Effector CD8-positive, alpha-beta T cell (primary cell): Measurements from ENCODE around the gene REC8.

ENCODE experiments used
- DNase-seq: peaks from one replicate; lab custom pipeline; 2025; lab: John Stamatoyannopoulos, UW
- total RNA-seq, 4 experiments: gene quantifications; one replicate each; lab custom pipeline; 2026; lab: John Stamatoyannopoulos, UW

REC8 gene
- total RNA-seq = 16.9 to 31.3 (median 29.4) reads per million in 4 experiments

GRCh38 chr14:24171422-24172260 lies at the start of gene REC8:
REC8 (plus strand) TSS chr14:24172080; CDS start chr14:24172553, 473 bp downstream.
- peak; percentile 77 for DNase-seq

DNA sequence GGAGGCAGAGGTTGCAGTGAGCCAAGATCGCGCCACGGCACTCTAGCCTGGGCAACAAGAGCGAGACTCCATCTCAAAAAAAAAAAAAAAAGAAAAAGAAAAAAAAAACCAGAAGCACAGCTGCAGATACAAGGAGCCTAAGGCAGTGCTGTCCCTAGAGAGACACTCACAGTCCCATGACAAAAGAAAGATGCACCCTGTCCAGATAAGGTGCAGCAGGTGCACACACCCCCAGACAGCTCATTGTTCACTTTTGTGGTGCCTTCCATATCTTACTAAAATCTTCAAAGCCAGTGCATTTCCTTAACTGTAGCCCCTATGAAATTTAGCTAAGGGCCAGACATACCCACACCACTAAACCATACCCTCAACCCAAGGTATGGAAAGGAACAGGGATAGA lies 49.5 kb upstream of the REC8 start:
- no peak for DNase-seq

- DNase-seq = no peak
Observed at GRCh38 chr14:24122898-24123297, 49.0 kb upstream of the REC8 start.

DNA sequence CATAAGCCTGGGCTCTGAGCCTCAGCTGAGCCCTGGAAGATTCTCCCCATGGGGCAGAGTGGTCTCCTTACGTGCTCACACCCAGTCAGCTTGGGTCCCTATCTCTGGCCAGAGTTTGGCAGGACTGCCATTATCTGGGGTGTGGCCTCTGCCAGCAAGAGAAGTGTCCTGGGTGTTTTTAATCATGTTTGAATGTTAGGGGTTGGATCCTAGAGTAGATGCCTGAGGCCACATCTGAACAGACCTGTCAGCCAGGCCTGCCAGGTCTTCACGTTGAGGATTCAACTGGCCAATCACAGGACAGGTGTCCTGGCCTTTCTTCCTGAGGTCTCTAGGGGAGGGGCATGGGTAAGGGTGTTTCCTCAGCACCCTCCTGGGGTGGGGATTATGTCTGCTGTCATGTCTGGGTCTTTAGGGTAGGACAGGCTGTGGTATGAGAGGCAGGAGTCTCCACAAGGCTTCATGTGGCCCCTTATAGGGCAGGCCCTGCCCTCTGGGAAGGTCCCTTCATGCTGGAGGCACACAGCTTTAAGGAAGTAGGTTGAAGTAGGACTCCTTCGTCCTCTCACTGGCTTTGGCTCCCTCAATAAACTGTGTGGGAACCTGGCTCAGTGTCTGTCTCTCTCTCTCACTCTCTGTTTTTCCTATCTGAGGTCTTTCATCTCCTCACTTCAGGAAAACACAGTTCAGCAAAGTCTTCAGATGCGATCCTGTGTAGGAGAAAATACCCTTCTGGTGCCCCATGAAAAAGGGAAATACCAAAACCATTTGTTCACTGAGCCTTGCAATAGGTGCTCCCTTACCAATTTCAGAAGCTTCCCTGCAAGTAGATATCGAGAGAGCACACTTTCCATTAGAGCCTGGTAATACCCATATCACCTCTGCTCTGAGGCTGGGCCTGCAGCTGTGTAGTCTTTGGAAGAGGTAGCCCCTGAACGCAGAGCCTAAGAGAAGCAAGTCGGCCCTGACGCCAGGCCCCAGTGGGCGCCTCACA lies 48.2 kb upstream of the REC8 start:
- DNase-seq = no peak

DNA sequence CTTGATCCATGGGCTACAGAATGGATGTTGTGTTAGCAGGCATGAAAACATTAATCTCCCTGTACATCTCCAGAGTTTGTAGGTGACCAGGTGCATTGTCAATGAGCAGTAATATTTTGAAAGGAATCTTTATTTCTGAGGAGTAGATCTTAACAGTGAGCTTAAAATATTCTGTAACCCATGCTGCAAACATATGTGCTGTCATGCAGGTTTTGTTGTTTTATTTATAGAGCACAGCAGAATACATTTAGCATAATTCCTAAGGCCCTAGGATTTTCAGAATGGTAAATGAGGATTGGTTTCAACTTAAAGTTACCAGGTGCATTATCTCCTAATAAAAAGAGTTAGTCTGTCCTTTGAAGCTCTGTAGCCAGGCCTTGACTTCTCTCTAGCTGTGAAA lies 44.9 kb upstream of the REC8 start:
- no peak for DNase-seq

GRCh38 chr14:24127673-24128072 lies 44.2 kb upstream of the REC8 start:
- no peak for DNase-seq

DNA sequence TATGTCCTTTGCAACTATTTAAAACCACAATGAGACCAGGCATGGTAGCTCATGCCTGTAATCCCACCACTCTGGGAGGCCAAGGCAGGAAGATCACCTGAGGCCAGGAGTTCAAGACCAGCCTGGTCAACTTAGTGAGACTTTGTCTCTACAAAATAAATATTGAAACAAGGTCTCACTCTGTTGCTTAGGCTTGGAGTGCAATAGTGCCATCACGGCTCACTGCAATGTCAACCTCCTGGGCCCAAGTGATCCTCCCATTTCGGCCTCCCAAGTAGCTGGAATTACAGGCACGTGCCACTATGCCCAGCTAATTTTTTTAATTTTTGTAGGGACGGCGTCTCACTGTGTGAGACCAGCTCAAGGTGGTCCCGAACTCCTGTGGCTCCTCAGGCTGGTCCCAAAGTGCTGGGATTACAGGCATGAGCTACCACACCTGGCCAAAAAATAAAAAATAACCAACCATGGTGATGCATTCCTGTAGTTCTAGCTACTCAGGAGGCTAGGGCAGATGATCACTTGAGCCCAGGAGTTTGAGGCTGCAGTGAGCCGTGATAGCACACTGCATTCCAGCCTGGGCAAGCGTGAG lies 42.4 kb upstream of the REC8 start:
- DNase-seq = no peak

GRCh38 chr14:24130380-24130716 lies 41.5 kb upstream of the REC8 start, which contains the start of gene FITM1:
FITM1 (plus strand) TSS chr14:24130659; CDS start chr14:24131564, 905 bp downstream.
- no peak for DNase-seq

GRCh38 chr14:24130717-24131548 lies 40.9 kb upstream of the REC8 start:
- DNase-seq = no peak

DNA sequence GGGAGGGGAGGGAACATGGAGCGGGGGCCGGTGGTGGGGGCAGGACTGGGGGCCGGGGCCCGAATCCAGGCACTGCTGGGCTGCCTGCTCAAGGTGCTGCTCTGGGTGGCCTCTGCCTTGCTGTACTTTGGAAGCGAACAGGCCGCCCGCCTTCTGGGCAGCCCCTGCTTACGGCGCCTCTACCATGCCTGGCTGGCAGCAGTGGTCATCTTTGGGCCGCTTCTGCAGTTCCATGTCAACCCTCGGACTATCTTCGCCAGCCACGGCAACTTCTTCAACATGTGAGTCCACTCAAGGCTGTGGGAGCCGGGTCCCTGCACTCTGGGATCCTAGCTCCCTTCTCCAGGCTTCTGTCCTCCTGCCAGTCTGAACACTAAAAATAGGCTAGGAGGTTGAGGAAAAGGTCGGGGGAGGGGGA lies 40.3 kb upstream of the REC8 start:
- DNase-seq = no peak

DNA sequence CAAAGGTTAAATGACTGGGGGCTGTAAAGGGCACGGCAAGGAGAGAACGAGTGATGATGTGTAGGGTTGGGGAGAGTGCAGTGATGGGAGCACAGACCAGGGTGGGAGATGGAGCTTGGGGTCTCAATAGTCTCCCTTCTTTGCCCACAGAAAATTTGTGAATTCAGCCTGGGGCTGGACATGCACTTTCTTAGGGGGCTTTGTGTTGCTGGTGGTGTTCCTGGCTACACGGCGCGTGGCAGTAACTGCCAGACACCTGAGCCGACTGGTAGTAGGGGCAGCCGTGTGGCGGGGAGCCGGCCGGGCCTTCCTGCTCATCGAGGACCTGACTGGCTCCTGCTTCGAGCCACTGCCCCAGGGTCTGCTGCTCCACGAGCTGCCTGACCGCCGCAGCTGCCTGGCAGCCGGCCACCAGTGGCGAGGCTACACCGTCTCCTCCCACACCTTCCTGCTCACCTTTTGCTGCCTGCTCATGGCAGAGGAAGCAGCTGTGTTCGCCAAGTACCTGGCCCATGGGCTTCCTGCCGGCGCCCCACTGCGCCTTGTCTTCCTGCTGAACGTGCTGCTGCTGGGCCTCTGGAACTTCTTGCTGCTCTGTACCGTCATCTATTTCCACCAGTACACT lies 39.7 kb upstream of the REC8 start:
- no peak for DNase-seq

DNA sequence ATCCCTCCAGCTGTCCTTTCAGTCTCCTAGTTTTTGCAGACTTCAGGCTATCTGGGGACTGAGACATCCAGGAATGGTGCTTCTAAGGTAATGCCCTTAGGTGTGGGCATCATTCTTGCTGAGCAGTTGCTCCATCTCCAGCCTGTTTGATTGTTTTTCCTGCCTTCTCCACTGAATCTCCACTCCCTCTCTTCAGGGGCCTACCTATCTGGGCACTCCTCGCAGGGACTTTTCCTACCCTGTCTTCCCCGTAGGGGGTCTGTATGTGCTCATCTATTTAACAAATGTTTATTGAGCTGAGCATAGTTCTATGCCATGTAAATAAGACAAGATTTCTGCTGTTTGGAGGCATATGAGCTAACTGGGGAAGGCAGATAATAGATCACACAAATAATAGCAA lies 38.9 kb upstream of the REC8 start:
- DNase-seq = no peak

GRCh38 chr14:24133735-24134134 lies 38.1 kb upstream of the REC8 start:
- no peak for DNase-seq

- no peak for DNase-seq
Observed at GRCh38 chr14:24135584-24135833, 36.4 kb upstream of the REC8 start.

DNA sequence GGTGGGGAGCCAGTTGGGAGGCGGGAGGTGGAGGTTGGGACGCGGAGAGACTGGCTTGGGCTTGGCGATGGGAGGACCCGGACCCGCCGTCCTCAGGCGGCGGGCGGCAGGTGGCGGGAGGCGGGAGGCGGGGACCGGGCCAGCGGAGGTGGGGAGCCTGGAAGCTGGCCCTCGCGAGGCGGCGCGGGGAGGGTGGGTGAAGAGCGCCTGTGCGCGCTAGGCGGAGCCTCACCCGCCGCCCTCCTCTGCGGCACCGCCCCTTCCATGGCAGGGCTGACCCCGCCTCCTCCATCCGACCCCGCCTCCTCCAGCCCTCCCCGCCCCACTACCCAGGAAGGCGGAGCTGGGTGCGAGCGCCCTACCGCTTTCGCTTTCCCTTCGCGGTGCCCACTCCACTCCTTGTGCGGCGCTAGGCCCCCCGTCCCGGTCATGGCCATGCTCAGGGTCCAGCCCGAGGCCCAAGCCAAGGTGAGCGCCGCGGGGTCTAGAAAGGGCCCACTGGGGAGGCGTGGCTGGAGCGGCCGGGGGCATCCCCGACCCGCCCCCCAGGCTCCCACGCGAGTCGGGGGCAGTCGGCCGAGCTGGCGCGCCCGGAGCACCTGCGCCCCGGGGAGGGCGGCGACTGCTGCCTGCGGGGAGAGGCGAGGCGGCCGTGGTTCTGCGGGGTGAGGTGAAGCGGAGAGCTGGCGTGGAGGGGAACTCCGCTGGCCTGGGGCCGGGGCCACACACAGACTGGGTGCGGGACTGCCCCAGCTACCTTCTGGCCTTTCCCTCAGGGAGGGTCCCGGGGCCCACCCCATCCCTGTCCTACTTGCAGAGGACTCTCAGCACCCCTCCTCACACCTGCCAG lies 35.8 kb upstream of the REC8 start, which contains the start of gene PSME1:
PSME1 (plus strand) TSS at position 361 of the 850 bp plus-strand sequence; CDS start at position 430, 69 bp downstream.
- DNase-seq = peak; percentile 87

DNA sequence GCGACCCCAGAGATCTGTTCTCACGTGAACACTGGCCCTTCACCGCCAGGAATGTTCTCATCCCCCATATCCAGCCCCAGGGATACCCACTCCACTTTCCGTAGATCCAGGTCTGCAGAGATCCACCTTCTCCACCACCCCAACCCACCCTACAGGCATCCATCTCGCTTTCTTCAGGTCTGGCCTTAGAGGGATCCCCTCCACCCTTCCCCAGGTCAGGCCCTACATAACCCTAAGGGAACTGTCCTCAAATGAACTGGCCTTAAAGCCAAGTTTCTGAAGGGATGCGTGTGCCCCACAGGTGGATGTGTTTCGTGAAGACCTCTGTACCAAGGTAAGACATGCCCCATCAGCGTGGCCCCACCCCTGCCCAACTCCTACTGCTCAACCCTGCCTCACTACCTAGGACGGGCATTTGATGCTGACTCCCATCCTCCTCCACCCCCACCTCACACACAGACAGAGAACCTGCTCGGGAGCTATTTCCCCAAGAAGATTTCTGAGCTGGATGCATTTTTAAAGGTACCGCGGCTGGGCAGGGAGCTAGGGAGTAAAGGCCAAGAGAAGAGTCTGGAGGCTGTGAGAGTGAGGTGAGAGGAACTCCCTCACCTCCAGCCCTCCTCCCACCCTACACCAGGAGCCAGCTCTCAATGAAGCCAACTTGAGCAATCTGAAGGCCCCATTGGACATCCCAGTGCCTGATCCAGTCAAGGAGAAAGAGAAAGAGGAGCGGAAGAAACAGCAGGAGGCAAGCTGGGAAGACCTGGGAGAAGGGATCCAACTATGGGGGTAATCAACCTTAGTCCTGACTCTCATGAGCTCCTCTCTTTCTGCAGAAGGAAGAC lies 35.0 kb upstream of the REC8 start:
- DNase-seq = no peak

GRCh38 chr14:24137529-24138395 lies 34.1 kb upstream of the REC8 start:
- no peak for DNase-seq
